GDM1 (cell line): ENCODE data around the gene PICK1.
"Not testable (repeated sequence)": the region's sequence is repeated elsewhere in the genome, so short reads cannot be mapped to it uniquely, and the experiment has no call there.

Experiments
- DNase-seq: peaks from one replicate; lab custom pipeline; 2025; lab: John Stamatoyannopoulos, UW

PICK1 gene

DNA sequence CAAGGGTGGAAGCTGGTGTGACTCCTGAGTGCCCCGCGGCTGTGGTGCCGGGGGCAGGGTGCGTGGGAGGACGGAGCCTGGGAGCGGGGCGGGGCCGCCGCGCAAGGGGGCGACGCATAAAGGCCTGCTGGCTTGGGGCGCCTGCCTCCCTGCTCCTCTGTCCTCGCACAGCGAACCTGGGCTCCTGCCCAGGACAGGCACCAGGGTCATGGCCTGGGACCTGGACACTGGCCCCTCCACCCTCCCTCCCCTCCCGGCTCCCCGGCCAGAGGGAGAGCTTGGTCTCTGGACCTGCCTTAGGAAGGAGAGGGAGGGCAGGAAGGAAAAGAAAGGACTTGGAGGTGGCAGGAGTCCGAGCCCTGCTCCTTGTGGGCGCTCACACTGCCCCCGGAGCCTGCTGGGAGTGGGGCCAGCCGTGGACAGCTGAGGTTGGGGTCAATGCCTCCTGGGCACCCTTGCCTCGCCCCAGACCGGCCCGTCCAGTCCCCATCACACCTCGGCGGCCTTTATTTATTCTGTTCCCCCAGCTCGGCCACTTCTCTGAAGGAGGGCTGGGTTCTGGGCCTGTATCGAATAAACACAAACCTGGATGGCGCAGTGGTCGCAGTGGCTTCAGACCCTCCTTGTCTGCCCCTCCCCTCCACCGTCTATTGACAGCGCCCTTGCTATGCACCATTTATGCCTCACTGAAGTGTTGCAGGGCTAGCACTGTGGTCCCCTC lies 18.1 kb downstream of the PICK1 start:
- DNase-seq = no peak

DNA sequence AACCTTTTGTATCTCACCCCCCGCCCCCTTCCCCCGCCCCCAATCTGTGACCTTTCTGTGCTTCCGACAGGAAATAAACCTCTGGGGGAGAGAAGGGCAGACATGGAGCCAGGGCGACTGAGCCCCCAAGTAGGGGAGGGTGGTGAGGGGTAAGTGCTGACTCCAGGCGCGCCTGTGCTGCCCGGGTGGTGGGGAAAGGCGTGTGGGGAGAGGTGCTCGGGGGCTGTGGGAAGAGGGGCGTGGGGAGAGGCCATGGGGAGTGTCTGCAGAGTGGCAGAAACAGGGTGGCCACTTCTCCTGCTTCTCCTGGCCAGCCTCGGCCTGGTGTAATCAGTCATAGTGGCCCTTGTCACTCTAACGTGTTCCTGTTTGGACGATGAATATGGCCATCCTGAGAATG lies 18.8 kb downstream of the PICK1 start:
- no peak for DNase-seq

DNA sequence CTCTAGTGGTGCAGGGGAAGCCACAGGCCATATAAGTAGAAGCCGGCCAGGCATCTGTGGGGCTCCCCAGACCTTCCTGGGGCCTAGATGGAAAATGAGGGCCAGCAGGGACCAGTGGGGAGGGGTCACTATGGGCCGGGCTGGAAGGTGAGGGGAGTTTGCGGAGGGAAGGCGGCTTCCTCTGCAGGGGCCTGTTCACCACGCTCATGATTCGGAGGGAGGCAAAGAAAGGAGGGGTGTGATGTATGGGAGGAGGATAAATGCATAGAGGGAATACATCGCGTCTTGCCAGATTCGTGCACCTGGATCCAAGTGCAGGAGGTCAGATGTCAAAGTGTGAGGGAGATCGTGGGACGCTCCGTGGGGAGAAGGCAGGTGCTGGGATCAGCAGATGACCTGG lies 19.9 kb downstream of the PICK1 start:
- no peak for DNase-seq

DNA sequence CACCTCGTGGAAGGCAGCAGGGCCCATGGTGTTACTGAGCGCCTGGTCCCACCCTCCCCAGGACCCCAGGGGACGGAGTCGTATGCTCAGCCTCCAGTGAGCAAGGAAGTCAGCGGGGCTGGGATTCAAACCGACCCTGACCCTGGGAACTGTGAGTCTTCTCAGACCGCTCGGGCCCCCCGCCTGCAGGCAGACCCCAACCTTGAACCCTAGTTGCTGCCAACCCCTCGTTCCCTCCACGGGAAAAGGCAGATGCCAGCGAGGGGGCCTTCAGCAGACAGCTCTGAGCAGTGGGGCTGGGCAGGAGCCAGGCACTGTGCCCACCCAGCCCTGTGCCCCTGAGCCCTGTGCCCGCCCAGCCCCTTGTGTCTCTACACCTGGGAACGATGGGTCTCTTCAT lies 20.4 kb downstream of the PICK1 start:
- no peak for DNase-seq

DNA sequence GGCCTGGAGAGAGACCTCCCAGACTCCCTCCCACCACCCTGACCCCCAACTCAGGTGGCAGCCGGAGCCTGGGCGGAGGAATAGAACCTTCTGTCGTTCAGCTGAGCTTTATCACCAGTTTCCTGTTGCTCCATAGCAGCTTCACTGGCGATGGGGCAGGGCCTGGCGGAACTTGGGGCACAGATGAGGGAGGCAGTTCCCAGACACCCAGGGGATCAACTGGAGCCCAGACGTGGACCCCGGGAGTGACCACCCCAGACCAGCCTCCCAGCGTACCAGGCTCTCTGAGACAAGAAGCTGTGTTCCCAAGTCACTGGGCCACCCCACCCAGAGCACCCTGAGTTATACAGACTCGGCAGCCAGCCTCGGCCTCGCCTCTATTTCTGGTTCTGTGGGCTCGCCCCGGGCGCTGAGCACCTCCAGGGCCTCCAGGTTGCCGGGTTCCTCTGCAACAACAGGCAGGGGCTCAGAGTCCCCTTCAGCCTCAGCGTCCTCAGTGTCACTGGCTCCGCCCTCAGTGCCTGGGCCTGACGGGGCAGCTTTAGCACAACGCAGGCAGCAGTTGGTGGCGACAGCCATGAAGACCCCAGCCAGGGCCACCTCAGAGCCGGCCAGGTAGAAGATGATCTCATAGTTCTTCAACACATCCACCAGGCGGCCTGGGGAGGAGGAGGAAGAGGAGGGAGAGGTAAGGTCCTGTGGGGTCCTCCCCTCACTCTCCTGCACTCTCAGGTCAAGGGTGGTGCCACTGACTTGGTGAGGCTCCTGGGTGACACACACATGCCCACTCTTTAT lies 21.0 kb downstream of the PICK1 start:
- no peak for DNase-seq

DNA sequence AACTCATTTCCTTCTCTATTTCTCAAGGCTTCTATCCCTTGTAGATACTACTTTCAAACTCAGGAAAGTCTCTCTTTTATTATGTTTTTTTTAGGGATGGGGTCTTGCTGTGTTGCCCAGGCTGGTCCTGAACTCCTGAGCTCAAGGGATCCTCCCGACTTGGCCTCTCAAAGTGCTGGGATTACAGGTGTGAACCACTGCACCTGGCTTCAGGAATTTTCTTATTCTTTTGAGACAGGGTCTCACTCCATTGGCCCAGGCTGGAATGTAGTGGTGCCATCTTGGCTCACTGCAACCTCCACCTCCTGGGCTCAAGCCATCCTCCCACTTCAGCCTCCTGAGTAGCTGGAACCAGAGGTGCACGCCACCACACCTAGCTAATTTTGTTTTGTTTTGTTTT lies 22.0 kb downstream of the PICK1 start:
- not testable (repeated sequence) for DNase-seq

DNA sequence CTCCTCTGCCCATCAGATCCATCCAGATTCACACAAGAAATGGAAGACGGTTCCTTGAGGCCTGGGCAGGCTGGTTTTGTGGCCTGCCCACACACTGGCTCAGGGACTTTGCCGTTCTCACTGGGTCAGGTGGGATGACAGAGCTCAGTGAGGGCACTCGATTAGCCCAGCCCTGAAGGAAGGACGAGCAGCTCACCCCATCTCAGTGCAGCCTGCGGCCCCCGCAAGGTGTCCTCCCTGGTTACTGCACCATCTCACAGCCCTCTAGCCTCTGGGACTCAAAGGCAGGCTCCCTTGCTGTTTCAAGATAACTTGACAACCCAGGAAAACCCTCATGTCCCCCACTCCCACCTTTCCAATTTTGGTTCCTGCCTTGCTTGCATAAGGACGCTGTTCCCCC lies 22.6 kb downstream of the PICK1 start:
- no peak for DNase-seq

DNA sequence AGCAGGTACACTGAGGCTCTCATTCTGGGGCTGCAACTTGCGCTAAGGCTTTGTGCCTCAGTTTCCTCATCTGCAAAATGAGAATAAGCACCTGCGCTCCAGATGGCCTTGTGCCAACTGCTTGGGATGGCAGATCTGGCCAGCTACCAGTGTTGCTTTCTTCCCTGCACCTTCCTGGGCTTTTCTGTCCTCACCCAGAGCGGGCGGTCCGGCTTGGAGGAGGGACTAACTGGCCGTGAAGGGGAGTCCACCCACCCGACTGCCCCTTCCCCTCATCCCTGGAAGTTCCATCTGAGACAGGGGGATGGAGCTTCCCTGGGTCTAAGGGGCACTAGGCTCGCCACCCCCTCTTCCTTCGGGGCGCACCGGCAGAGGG lies 23.3 kb downstream of the PICK1 start:
- DNase-seq = no peak

DNA sequence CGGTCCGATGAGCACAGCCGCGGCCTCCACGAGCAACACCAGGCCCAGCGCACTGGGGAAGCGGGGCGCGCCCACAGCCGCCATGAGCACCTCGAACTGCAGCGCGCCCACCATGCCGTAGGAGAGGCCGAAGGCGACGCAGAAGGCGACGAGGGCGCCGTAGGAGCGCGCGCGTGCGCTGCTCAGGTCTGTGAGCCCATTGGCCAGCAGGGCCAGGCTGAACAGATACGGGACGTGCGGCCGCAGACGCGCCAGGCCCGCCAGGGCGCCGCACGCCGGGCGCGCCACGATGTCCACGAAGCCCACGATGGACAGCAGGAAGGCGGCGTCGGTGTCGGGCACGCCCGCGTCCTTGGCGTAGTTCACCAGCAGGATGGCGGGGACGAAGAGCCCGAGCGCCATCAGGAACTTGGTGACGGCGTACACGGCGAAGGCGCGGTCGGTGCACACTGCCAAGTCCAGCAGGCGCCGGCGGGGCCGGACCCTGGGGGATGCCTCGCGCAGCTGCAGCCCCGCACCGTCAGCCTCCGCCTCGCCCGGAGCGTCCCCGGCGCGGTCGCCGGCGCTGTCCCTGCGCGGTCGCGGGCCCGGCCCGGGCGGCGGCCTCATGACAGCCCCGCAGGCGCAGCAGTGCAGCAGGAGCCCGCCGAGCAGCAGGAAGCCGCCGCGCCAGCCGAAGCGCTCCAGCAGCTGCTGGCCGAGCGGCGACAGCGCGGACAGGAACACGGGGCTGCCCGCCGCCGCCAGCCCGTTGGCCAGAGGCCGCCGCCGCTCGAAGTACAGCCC lies 23.8 kb downstream of the PICK1 start:
- no peak for DNase-seq

DNA sequence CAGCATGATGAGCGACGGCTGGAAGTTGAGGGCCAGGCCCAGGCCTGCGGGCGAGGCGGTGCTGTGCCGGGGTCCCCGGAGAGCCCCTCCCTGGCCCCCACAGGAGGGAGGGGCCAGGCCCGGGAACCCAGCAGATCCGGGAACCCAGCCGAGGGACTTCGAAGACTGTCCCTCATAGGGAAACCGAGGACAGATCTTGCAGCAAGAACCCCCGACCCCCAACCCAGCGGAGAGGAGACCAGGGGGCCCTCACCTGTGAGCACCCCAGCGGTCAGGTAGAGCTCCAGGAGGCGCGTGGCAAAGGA lies 24.4 kb downstream of the PICK1 start:
- DNase-seq = no peak

DNA sequence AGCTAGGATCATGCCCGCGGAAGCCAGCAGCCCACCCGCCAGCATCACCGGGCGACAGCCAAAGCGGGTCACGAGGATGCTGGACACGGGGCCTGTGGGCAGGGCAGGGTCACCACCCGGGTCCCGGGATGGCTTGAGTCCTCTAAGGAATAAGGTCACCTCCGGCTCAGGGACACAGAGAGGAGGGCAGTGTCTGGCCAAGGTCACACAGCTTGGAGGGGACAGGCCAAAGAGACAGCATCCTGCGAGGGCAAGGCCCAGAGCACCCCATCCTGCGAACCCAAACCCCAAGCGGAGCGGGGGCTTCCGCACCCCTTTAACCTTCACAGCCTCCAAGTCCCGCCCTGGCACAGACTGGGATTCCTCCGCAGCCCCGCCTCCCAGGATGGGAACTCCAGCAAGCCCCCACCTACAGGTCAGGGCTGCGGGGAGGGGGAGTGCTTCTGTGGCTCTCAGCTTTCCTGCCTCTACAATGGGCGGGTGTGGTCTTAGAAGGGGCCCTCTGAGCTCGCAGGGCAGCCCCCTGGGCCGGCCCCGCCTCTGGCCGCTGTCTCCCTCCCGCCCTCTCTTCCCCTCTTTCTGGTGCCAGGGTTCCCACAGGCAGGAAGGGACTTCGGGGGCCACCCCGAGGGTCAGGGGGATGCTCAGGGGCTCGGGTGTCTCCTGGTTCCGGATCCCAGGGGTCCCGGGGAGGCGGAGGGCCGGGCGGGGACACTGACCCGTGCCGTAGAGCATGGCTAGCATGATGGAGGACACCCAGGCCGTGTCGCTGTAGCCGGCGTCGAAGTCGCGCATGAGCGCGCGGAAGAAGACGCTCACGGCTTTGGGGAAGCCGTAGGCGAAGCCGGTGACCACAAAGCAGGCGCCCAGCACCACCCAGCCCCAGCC lies 25.0 kb downstream of the PICK1 start:
- no peak for DNase-seq

DNA sequence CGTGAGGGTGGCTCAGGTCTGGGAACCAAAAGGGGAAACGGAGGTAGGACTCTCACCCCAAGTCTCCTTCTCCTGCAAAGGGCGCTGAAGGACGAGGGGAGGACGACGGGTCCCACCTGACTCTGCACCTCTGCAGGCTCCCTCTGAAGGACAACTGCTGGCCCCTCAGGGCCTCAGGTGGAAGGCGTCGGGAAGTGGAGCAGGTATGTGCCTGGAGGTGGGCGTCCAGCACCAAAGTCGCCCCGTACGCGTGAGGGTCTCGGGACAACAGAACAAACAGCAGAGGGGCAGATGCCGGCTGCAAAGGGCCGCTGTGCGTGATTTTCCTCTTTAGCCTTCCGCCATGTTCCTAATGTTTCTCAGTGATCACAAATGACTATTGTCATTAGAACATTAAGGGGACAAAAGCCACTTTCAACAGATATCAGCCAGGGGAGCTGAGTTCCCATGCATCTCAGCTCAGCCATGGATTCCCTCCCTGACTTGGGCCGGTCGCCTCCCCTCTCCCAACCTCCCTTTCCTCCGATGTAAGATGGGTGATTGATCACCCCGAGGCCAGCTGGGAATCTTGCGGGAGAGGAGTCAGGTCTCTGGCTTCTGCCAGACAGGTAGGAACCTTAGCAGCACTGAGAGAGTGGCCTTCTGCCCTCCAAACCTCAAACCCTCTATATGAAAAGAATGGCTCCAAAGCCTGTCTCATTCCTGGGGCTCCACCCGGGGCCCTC lies 25.9 kb downstream of the PICK1 start:
- DNase-seq = no peak

DNA sequence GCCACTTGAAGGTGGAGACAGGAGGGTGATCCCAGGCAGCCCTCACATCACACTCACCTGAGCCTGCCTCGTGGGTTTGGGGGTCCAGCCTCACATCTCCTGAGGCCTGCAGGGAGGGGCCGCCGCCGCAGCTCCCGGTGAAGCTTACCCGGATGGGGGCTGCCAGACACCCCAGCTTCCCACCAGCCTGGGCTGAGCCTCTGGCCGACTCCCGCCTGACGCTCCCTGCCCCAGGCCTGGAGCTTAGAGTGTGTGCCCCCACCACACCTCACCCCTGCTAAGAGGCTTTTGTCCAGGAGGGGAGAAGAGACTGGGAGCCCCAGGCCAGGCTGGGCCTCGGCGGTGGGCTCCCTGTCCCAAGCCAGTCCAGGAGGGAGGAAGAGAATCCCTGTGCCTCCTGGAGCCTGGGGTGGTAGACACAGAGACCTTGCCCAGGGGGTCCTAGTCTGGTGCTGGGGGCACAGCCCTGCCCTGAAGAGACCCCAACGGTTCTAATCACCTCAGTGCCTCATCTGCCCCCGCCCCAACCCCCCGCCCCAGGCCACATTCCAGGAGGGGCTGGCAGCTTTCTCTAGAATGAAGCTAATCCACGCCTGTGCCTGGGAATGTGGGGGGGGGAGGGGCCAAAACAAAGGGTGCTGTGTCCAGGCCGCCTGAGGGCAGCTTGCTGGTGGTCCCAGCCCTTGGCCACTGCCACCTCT lies 26.9 kb downstream of the PICK1 start, which contains the start of gene SLC16A8:
Gene SLC16A8, minus strand, starts transcription at position 254 of the 701 bp plus-strand sequence. CDS start 1,311 bp downstream, outside the sequence.
- no peak for DNase-seq

DNA sequence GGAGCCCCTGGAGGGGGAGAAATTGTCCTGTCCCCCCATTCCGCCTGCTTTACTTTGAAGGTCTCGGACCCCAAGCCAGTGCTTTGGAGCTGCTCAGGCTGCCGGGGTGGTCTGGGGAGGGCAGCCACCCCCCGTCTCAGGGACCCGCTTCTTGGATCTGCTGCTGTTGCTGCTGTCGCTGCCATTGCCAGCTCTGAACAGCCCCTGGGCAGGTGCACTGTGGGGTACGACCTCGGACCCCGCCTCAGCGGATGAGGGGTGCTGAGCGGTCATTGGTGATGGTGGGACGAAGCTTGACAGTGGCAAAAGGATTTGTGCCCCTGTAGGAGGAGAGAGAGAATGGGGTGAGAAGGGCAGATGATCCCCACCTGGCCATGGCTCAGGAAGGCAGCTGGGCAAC lies 27.9 kb downstream of the PICK1 start:
- no peak for DNase-seq

DNA sequence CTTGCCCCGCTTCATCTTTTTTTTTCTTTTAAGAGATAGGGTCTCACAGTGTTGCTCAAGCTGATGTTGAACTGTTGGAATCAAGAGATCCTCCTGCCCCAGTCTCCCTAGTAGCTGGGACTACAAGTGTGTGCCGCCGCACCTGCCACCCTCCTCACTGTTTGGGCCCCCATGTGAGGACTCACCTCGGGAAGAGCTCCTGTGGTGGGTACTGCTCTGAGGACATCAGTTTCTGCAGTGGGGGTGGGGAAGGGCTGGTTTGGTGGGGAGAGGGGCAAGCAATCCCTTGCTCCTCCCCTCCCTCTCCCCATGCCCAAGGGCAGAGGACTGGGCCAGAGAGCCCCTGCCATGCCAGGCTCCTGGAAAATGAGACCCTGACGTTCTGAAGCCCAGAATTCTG lies 28.3 kb downstream of the PICK1 start:
- DNase-seq = no peak

DNA sequence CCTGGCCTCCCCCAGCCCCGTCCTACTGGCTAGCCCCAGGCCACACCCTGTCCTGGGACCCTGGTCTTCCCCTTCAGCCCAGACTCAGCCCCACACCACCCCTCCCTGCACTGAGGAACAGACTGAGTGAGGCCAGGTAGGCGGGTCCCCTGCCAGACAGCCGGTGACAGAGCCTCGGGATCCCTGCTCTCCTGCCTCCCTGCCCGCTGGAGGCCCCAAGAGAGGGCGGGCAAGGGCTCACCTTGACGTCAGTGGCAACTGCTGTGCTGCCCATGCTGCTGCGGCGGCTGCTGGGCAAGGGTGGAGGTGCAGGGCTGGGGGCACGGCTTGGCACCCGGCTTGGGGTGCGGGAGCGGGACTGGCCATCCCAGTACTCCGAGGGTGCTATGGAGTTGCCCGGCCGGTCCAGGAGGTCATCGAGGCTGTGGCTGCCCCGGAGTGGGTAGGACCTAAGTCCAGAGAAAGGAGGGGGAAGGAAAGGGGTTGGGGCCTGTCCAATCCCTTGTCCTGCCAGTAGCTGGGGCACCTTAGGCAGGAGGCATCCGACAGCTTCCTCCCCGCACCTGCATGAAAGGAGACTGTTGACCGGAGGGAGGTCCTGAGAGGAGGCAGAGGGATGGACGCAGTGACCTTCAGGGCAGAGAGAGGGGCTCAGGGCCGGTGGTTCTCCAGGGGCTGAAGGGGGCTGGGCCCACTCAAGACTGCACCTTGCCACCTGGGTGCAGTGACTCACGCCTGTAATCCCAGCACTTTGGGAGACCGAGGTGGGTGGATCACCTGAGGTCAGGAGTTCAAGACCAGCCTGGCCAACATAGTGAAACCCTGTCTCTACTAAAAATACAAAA lies 29.0 kb downstream of the PICK1 start:
- no peak for DNase-seq

DNA sequence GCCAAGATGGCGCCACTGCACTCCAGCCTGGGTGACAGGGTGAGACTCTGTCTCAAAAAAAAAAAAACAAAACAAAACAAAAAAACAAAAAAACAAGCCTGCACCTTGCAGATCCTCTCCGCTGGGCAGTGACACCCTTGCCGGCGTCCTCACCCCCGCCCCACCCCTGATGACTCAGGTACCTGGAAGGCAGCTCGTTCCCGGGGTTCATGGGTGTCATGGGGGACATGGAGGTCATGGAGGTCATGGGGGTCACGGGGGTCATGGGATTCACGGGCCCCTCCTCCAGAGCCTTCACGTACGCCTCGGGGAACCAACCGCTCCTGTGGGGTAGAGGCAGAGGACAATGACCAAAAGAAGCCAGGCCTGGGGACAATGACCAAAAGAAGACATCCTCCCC lies 29.7 kb downstream of the PICK1 start:
- no peak for DNase-seq

DNA sequence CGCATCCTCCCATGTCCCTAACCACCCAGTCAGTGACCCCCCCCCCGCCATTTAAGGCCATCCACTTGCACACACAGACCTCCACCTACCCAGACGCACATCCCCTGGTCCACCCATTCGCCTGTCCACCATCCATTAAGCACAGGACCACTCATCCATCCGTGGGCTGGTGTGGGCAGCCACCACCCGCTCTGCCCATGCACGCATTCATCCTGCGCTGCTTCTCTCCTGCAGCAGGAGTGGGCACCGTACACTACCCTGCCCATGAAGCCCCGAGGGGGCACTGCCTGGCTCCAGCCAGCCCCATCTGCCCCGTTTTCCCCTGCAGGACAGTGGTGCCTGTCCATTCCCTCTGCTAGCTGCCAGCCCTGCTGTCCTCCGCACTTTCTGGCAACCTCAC lies 30.7 kb downstream of the PICK1 start:
- DNase-seq = no peak

DNA sequence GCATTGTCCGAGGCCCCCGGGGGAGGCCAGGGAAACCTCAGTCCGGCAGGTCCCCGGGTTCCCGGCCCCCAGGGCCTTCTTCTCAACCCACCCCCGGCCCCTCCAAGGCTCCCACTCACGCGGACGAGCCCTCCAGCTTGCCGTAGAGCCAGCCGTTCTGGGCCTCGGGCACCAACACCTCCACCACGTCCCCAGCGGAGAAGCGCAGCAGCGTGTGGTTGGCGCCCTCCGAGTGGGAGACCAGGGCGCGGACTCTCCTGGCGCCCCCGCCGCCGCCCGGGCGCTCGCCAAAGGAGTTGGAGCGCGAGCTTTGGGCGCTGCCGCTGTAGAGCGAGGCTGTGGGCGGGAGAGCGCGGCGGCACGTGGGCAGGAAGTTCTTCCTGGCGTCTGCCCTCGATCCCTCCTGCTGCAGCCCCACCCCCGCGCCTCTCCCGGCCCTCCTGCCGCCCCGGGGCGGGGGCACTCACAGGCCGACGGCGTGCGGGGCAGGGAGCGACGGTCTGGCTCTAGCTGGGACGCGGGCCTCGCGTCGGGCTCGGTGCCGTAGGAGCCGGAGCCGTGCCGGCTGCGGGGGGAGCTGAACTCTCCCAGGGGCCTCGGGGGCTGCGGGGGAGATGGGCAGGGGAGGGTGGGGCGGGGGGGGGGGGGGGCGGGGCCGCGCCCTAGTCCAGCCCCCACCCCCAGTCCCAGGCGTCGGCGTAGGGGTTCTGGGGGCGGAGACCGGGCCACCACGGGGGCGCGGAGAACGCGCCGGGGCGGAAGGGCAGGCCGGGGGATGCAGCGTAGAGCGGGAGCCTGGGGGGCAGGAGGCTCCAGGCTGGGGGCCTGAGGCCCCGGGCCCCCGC lies 31.6 kb downstream of the PICK1 start:
- DNase-seq = no peak
